GM19025 (cell line): Measurements from ENCODE around the gene HDGF.
A peak's percentile ranks its signal among the peaks of the same experiment; 100 is the strongest.
"Not testable (repeated sequence)": the region's sequence is repeated elsewhere in the genome, so short reads cannot be mapped to it uniquely, and the experiment has no call there.

Experiments
- ATAC-seq: cut with Tn5 transposase; IDR thresholded peaks from one replicate; pipeline ENCODE4 v1.9.1; 2021; ENCODE audit warnings: mild to moderate bottlenecking, low read depth, moderate library complexity; ENCODE audit not compliant: unreplicated experiment

The HDGF gene

GRCh38 chr1:156767101-156767878 lies 15.8 kb upstream of the HDGF start, which contains the start of gene PRCC:
Gene PRCC (plus strand): TSS chr1:156767535. CDS start chr1:156767772, 237 bp downstream.
- ATAC-seq, result peak; percentile 89

- peak; percentile 4 for ATAC-seq
Measured at GRCh38 chr1:156766298-156767100, 15.0 kb upstream of the HDGF start.

- ATAC-seq, result no peak
Measured at GRCh38 chr1:156765666-156766065, 14.2 kb upstream of the HDGF start.

- ATAC-seq, result not testable (repeated sequence)
Measured at GRCh38 chr1:156765136-156765535, 13.7 kb upstream of the HDGF start.

GRCh38 chr1:156760796-156761104 lies 9.3 kb upstream of the HDGF start:
- no peak for ATAC-seq

- no peak for ATAC-seq
Measured at GRCh38 chr1:156760092-156760795, 8.8 kb upstream of the HDGF start.

GRCh38 chr1:156757572-156758253 lies 6.2 kb upstream of the HDGF start:
- ATAC-seq, result not testable (repeated sequence)

GRCh38 chr1:156756355-156756754 lies 4.9 kb upstream of the HDGF start:
- no peak for ATAC-seq

- ATAC-seq, result no peak
Measured at GRCh38 chr1:156755527-156755950, 4.1 kb upstream of the HDGF start.

- ATAC-seq, result no peak
Measured at GRCh38 chr1:156754219-156754618, 2.7 kb upstream of the HDGF start.

- ATAC-seq, result no peak
Measured at GRCh38 chr1:156752843-156753482, 1.5 kb upstream of the HDGF start.

GRCh38 chr1:156751757-156752481 lies 444 bp upstream of the HDGF start:
- ATAC-seq, result peak; percentile 61

GRCh38 chr1:156750711-156751450 lies 594 bp downstream of the HDGF start:
- no peak for ATAC-seq

- ATAC-seq, result no peak
Measured at GRCh38 chr1:156750191-156750672, 1.2 kb downstream of the HDGF start.

- ATAC-seq, result no peak
Measured at GRCh38 chr1:156749419-156750118, 1.9 kb downstream of the HDGF start.

- ATAC-seq, result no peak
Measured at GRCh38 chr1:156748670-156749418, 2.6 kb downstream of the HDGF start.
